Activated naive CD4-positive, alpha-beta T cell treated with anti-CD3 and anti-CD28 coated beads, Interleukin-2, amount 50 U/mL, for 72 hours (primary cell): ENCODE data around the gene C1QC. TPM values are rescaled to one million over a fixed set of nuclear protein-coding genes. Genes with fewer than 3 reads are reported as not detected.
"Not testable (repeated sequence)": the region's sequence is repeated elsewhere in the genome, so short reads cannot be mapped to it uniquely, and the experiment has no call there.

ENCODE experiments used
- ATAC-seq, 2 donors: fragments of 150-1000 bp; cut with Tn5 transposase; 2 replicates each; pipeline ENCODE4 v1.10.0; 2021; ENCODE audit warnings: mild to moderate bottlenecking in 2 of 2, moderate library complexity in 2 of 2
- DNase-seq, 2 donors: peaks; one replicate each; pipeline ENCODE4 v3.0.0; 2021 to 2022; ENCODE audit warnings: low spot score in 2 of 2
- H3K27ac Mint-ChIP-seq, 2 donors: one replicate each; pipeline ENCODE4 v1.8.0; 2022; ENCODE audit warnings: mild to moderate bottlenecking in 2 of 2, mixed read lengths in 2 of 2
- H3K36me3 Mint-ChIP-seq, 2 donors: one replicate each; pipeline ENCODE4 v1.8.0; 2022; ENCODE audit warnings: mixed read lengths in 2 of 2
- H3K9me3 Mint-ChIP-seq, 2 donors: one replicate each; pipeline ENCODE4 v1.8.0; 2022; ENCODE audit warnings: mixed read lengths in 2 of 2
- total RNA-seq, 2 donors: library from RNA; stranded (reverse); gene quantifications; one replicate each; pipeline ENCODE4 v1.2.3, GENCODE V29; 2022

Gene C1QC
- total RNA-seq, 2 donors from 2014 or later, result not detected

- DNase-seq, result no peak
- Mint-ChIP-seq H3K27ac (no peak overlapping the region), H3K36me3 (no peaks in the 10 kb centered on the region), H3K9me3 (no peaks in the 10 kb centered on the region)
- ATAC-seq, result peak in 1 of 2 donors; percentile 70
Measured at GRCh38 chr1:22662318-22662717, 18.9 kb downstream of the C1QC start.

- no peak for ATAC-seq
- H3K36me3 Mint-ChIP-seq, result no peaks in the 10 kb centered on the region
- no peak overlapping the region for H3K27ac Mint-ChIP-seq
Measured at GRCh38 chr1:22662986-22663408, 19.6 kb downstream of the C1QC start.

GRCh38 chr1:22665752-22666151, 22.3 kb downstream of the C1QC start:
- DNase-seq (no peak), ATAC-seq (no peak)
- Mint-ChIP-seq H3K36me3 (no peaks in the 10 kb centered on the region), H3K27ac (no peak overlapping the region), H3K9me3 (no peaks in the 10 kb centered on the region)

More at GRCh38 chr1:22662986-22663408, 19.6 kb downstream of the C1QC start:
- DNase-seq, result no peak
- no peaks in the 10 kb centered on the region for H3K9me3 Mint-ChIP-seq

- DNase-seq, result no peak
- no peak overlapping the region for H3K27ac Mint-ChIP-seq
- no peaks in the 10 kb centered on the region for H3K9me3 Mint-ChIP-seq
- ATAC-seq, result no peak
- H3K36me3 Mint-ChIP-seq, result no peaks in the 10 kb centered on the region
Measured at GRCh38 chr1:22666412-22666811, 23.0 kb downstream of the C1QC start.

- H3K27ac Mint-ChIP-seq, ATAC-seq: not testable (repeated sequence)
Measured at GRCh38 chr1:22668840-22669239, 25.4 kb downstream of the C1QC start.

GRCh38 chr1:22670352-22670975, 27.0 kb downstream of the C1QC start:
- no peaks in the 10 kb centered on the region for H3K36me3 Mint-ChIP-seq
- DNase-seq, result no peak
- no peaks in the 10 kb centered on the region for H3K9me3 Mint-ChIP-seq

More at GRCh38 chr1:22668840-22669239, 25.4 kb downstream of the C1QC start:
- H3K36me3 Mint-ChIP-seq, H3K9me3 Mint-ChIP-seq, DNase-seq: not testable (repeated sequence)

GRCh38 chr1:22671999-22672398, 28.6 kb downstream of the C1QC start:
- ATAC-seq (no peak), DNase-seq (no peak)
- Mint-ChIP-seq H3K9me3 (no peaks in the 10 kb centered on the region), H3K27ac (no peak overlapping the region), H3K36me3 (no peaks in the 10 kb centered on the region)

More at GRCh38 chr1:22670352-22670975, 27.0 kb downstream of the C1QC start:
- ATAC-seq, result no peak
- H3K27ac Mint-ChIP-seq, result no peak overlapping the region

- Mint-ChIP-seq H3K9me3 (no peaks in the 10 kb centered on the region), H3K27ac (no peak overlapping the region), H3K36me3 (no peaks in the 10 kb centered on the region)
- DNase-seq (peak in 1 of 2 donors; percentile 13), ATAC-seq (peak; percentile 83 to 93)
Measured at GRCh38 chr1:22673486-22674409, 30.3 kb downstream of the C1QC start.

- Mint-ChIP-seq H3K9me3 (no peaks in the 10 kb centered on the region), H3K27ac (no peak overlapping the region), H3K36me3 (no peaks in the 10 kb centered on the region)
- DNase-seq, result no peak
- peak in 1 of 2 donors; percentile 12 for ATAC-seq
Measured at GRCh38 chr1:22674410-22674749, 30.9 kb downstream of the C1QC start.

GRCh38 chr1:22676151-22676550, 32.7 kb downstream of the C1QC start:
- H3K27ac Mint-ChIP-seq, DNase-seq, H3K36me3 Mint-ChIP-seq, H3K9me3 Mint-ChIP-seq, ATAC-seq: not testable (repeated sequence)

GRCh38 chr1:22676916-22677583, 33.6 kb downstream of the C1QC start:
- Mint-ChIP-seq H3K9me3 (no peaks in the 10 kb centered on the region), H3K27ac (no peak overlapping the region), H3K36me3 (no peaks in the 10 kb centered on the region)
- no peak for DNase-seq
- no peak for ATAC-seq

- Mint-ChIP-seq H3K9me3 (no peaks in the 10 kb centered on the region), H3K27ac (no peak overlapping the region), H3K36me3 (no peaks in the 10 kb centered on the region)
- DNase-seq, result no peak
- no peak for ATAC-seq
Measured at GRCh38 chr1:22677931-22678896, 34.8 kb downstream of the C1QC start.

GRCh38 chr1:22680726-22681125, 37.3 kb downstream of the C1QC start:
- ATAC-seq, result no peak
- Mint-ChIP-seq H3K9me3 (no peaks in the 10 kb centered on the region), H3K36me3 (no peaks in the 10 kb centered on the region), H3K27ac (no peak overlapping the region)
- DNase-seq, result no peak

- no peak overlapping the region for H3K27ac Mint-ChIP-seq
- H3K36me3 Mint-ChIP-seq, result no peaks in the 10 kb centered on the region
- ATAC-seq (no peak), DNase-seq (no peak)
- no peaks in the 10 kb centered on the region for H3K9me3 Mint-ChIP-seq
Measured at GRCh38 chr1:22681556-22682276, 38.3 kb downstream of the C1QC start.

GRCh38 chr1:22683547-22683946, 40.1 kb downstream of the C1QC start:
- H3K36me3 Mint-ChIP-seq, result no peaks in the 10 kb centered on the region
- no peak for ATAC-seq

More at GRCh38 chr1:22683547-22683946, 40.1 kb downstream of the C1QC start:
- no peak for DNase-seq
- Mint-ChIP-seq H3K27ac (no peak overlapping the region), H3K9me3 (no peaks in the 10 kb centered on the region)
